ENCODE results near the gene ATG5. TPM values are rescaled to one million over a fixed set of nuclear protein-coding genes. Genes with fewer than 3 reads are reported as not detected.

ATG5 gene
- total RNA-seq, 1 donor from 2014 or later, result 40.8 TPM

DNA sequence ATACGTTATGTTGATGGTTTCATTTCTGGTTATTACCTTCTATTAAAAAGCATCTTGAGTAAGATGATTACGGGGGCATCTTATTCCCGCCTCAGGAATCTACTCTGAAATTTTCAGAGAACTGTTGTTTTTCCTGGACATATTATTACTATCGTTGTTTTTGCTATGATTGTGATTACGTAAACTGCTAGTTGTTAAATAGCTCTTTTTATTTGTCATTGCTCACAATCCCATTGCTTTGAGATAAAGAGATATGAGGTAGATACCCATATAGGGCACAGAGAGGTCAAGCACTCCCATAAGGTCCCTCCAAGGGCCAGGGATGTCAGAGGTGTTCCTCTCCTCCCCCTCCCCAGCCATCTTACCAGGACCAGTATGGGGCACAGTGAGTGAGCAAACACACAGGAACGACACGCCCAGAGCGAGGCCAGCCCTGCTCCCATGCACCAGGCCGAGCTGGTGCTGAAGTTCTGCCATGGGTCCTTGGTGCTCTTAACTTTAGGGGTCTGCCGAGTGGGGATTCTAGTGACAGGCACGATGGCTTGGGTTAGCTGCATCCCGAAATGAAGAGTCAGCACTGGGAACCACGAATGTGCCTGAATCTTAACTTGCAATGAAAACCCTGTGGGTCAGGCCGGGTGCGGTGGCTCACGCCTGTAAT, 189.5 kb downstream of the ATG5 start:
- no peaks in the 10 kb centered on the region for H3K4me1 Mint-ChIP-seq (ENCODE audit: low read depth)
- H3K27ac Mint-ChIP-seq, result no peak overlapping the region
- H3K4me3 Mint-ChIP-seq (ENCODE audit: low read depth), result no peak overlapping the region
- H3K27me3 Mint-ChIP-seq, result peaks cover 8% of the 10 kb centered on the region
- no peaks in the 10 kb centered on the region for H3K9me3 Mint-ChIP-seq (ENCODE audit: low read depth)
- TF ChIP-seq, protein P1, sequence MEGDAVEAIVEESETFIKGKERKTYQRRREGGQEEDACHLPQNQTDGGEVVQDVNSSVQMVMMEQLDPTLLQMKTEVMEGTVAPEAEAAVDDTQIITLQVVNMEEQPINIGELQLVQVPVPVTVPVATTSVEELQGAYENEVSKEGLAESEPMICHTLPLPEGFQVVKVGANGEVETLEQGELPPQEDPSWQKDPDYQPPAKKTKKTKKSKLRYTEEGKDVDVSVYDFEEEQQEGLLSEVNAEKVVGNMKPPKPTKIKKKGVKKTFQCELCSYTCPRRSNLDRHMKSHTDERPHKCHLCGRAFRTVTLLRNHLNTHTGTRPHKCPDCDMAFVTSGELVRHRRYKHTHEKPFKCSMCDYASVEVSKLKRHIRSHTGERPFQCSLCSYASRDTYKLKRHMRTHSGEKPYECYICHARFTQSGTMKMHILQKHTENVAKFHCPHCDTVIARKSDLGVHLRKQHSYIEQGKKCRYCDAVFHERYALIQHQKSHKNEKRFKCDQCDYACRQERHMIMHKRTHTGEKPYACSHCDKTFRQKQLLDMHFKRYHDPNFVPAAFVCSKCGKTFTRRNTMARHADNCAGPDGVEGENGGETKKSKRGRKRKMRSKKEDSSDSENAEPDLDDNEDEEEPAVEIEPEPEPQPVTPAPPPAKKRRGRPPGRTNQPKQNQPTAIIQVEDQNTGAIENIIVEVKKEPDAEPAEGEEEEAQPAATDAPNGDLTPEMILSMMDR (IDR thresholded peaks at IDR 0.05; ENCODE audit: unreplicated experiment), result no peak
- DNase-seq (ENCODE audit: low spot score, unreplicated experiment), result no peak
- no peaks in the 10 kb centered on the region for H3K36me3 Mint-ChIP-seq (ENCODE audit: insufficient read depth)

DNA sequence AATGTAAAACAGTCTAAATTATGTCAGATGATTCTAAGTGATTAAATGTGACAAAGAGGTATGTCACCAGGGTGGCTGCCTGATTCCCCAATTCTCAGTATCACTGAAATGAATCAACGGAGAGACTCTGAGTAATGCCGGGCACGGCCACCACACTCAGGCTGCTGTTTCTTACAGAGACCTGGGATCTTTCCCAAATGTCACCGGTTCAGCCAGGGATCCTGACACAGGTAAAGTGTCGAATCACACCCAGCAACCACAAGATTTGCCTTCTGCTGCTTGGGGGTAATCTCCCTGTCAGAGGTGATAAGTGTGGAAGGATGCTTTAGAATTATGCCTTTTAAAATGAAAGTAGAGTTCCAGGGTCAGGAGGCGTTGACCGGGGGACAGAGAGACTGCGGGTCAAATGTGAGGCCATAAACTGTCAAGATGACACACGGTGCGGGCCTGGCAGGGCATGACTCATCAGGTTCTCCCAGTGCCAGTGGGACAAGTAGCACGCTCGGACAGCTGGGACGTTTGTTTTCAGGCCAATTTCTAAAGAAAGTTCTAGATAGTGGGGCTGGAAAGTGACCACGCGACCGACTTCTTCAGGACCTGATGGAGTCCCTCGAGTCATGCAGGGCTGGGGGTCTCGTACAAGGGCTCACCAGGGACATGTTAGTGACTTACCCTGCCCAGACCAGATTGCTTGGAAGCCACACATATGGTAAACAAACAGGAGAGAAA, 190.5 kb downstream of the ATG5 start:
- H3K36me3 Mint-ChIP-seq (ENCODE audit: insufficient read depth), result no peaks in the 10 kb centered on the region
- no peaks in the 10 kb centered on the region for H3K9me3 Mint-ChIP-seq (ENCODE audit: low read depth)
- TF ChIP-seq, protein P1 (IDR thresholded peaks at IDR 0.05; ENCODE audit: unreplicated experiment), result no peak
- DNase-seq (ENCODE audit: low spot score, unreplicated experiment), result no peak
- H3K4me3 Mint-ChIP-seq (ENCODE audit: low read depth), result no peak overlapping the region
- H3K27ac Mint-ChIP-seq, result no peak overlapping the region
- H3K27me3 Mint-ChIP-seq, result peaks cover 8% of the 10 kb centered on the region
- no peaks in the 10 kb centered on the region for H3K4me1 Mint-ChIP-seq (ENCODE audit: low read depth)

Other genes starting within 250 kb of the ATG5 start
- gene PRDM1, start 239.4 kb downstream of the ATG5 start, total RNA-seq, result 4.3 and 8.9 TPM in 2 replicates
- gene CRYBG1, start 35.0 kb upstream of the ATG5 start, total RNA-seq, result 3.0 and 3.4 TPM in 2 replicates